NCI-H2107 (cell line): ENCODE data around the gene AKAP3.

Experiments
- DNase-seq: peaks from one replicate; lab custom pipeline; 2025; lab: John Stamatoyannopoulos, UW

AKAP3 gene

DNA sequence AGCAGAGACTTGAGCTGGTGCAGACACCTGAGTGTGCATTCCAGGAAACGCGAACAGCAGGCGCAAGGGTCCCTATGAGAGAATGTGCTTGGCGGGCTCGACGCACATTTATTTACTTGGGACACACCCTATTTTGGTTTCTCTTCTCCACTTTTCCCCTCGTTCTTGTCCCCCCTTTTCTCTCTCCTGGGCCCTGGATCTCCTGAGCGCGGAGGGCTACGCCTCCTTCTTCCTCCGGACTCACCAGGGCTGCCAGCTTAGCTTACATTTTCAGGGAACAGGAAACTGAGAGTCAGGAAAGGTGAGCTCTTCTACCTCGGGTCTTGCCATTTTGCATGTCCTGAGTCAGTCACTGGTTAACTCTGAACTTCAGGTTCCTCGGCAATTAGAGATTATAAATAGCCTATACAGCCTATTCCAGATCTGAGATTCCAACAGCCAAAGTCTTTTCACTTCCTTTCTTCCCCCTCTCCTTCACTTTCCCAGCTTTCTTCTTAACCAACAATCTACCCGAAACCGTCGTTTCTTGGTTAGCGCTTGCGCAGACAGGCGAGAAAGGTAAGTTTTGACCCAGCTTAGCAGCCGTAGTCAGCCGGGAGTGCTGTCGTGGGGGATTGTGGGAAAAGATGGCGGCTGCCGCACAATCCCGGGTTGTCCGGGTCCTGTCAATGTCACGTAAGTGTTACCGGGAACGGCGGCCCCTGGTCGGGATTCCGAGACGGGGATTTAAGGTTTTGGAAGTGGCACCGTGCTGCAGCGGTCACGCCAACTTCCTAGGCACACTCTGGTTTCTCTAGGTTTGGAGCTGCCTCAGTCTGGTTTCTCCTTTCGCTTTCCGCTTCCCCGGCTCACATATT is at the start of gene AKAP3, which contains the start of gene NDUFA9:
AKAP3 (minus strand) TSS at position 551 of the 857 bp plus-strand sequence. CDS start 10,855 bp downstream, outside the sequence.
NDUFA9 (plus strand) TSS at position 614 of the 857 bp plus-strand sequence; CDS start at position 627, 13 bp downstream.
- DNase-seq = peak; percentile 51

DNA sequence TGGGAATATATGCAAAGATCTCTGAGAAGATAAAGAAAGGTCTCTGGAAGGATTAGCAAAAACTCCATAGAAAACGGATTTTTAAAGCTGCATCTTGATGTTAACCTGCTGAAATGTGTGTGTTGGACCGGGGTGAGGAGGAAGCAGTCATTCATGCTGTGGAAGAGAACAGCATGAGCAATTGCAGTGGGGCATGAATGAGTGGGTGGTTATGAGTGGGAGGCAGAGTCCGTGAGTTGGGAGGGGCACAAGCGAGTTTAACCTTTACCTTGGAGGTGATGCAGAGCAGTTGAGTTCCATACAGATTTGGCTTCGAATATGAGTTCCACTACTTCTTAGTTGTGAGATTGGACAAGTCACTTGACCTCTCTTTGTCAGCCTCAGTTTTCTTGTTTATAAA is 41.9 kb upstream of the AKAP3 start:
- no peak for DNase-seq

DNA sequence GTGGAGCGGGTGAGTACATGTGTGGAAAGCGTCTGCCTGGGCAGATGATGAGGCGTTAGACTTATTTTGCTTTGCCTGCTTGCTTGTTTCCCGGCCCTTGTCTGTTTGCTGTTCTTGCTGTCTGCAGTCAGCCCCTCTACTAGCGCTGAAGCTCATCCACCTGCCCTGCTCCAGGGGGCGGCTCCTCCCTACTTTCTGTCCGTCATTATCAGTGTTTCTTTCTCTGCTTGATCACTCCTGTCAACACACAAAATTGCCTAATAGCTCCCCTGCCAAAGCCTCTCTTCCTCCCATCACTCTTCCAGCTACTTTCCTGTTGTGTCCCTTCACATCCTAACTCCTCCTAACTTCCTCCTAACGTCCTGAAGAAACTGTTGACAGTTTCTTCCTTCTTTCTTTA is 36.5 kb upstream of the AKAP3 start:
- no peak for DNase-seq

DNA sequence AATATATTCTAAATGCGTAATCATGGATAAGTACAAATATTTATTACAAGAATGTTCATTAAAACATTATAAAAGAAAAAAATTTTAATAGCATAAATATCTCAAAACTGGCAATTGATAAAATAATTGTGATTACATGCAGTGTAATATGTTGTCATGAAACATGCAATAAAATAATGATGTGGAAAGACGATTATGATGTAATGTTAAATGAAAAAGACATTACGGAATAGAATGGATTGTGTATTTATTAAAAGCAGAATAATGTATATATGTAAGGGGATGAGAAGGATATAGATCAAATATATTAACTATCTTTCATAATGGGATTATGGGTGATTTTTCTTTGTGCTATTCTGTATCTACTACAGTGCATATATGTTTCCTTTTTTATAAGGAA is 32.9 kb upstream of the AKAP3 start:
- DNase-seq = no peak

DNA sequence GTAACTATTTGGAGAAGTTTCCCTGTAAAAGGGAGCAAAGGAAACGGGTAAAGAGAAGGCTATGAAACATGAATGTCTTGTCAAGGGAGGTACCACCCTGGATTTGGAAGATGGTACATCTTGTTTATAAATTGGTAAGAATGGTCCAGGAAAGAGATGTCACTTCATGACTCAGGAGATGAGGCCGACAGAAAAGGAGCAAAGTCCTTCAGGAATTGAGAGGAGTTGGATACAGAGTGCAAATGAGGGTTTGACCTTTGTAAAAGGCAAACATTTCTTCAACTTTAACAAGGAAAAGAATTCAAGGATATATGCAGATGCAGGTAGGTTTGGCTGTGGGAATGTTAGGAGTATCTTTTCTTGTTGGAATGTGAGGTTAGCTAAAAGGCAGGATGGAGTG is 30.9 kb upstream of the AKAP3 start:
- no peak for DNase-seq

DNA sequence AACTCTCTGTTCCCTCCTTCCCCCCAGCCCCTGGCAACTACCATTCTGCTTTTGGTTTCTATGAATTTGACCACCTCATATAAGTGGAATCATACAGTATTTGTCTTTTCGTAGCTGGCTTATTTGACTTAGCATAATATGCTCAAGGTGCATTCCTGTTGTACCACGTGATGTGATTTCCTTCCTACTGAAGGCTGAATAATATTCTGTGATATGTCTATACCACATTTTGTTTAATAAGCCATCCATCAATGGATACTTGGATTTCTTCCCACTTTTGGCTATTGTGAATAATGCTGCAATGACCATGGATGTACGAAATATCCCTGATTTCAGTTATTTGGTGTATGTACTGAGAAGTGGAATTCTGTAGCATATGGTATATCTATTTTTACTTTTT is 16.4 kb upstream of the AKAP3 start:
- no peak for DNase-seq

DNA sequence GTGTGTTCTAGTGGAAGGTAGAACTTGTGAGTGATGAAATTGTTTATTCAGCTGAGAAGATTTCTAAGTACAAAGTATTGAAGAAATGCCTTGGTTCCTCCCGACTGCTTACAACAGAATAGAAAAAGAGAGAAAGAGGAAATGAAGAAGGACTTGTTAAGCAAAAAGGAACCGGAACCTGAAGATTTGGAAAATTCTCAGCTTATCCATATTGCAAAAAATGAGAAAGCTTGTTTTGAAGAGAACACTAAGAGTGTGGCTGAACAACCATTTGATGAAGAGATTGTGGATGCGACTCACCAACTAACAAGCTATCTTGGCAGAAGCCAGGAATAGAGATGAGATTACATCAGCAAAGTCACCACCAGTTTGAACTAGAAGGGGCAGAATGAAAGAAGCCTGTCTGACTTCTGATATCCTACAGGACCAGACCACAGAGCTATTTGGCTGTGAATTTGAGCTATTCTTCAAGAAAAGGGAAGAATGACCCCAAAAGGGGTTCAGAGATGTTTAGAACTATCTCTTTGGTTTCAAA is 15.2 kb upstream of the AKAP3 start:
- no peak for DNase-seq

DNA sequence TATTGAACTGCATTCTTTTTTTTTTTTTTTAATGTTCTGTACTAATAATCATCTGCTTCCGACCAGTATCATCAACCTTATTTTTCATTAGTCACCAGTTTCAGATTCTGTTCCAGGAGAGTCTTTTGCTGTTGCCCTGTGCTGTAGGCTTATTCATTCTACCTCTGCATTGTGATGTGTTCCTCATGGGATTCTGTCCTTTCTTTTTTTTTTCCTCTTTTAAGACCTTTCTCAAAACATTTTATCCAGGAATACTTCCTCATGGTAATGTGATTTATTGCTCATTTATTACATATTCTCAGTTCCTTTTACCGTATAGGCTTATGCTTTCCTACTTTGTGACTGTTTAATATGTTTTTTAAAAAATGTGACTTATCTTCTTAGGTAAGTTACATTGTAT is 4.8 kb upstream of the AKAP3 start:
- DNase-seq = no peak

DNA sequence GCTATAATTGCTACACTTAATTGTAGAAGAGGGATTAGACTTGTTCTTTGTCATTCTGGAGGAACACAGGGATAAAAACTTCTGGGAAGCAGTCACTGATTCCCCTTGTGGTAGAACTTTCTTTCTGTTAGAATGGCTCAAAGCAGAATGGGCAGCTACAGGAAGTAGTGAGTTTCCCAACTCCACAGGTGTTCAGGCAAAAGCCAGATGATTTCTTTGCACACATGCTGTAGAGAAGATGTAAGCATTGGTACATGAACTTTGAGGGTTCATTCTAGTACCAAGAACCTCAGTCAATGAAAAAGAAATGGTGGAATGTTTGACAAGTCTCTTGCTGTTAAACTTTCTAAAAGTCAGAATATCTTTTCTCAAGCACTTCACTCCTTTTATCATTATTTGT is 4.4 kb upstream of the AKAP3 start:
- no peak for DNase-seq

DNA sequence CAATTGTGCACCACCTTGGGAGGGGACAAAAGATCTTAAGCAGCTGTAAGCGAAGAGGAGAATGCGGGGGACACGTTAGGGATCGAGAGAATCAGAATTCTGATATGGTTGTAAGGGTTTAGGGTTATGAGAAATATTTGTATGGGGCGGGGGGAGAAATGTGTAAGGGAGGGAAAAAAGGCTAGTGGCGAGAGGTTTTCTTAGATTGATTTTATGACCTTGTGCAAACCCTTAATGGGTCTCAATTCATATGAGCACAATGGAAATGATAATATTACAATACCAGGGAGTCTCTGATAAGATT is 459 bp upstream of the AKAP3 start:
- no peak for DNase-seq

DNA sequence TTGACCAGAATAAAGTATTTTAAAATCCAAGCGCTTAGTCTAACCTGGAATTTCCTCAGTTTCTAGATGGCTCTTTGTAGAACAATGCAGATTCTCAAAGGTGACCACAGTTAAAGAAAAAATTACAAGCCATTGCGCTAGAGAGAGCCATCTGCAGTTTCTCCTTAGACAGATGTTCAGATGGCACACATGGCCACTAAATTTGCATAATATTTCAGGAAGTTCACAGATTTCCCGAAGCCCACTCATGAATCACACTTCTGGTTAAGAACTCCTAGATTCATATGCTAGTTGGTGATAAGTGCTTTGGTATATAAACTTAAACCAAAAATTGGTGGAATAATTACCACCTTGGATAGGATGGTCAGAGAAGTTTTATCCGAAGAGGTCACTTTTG is 749 bp downstream of the AKAP3 start:
- no peak for DNase-seq

DNA sequence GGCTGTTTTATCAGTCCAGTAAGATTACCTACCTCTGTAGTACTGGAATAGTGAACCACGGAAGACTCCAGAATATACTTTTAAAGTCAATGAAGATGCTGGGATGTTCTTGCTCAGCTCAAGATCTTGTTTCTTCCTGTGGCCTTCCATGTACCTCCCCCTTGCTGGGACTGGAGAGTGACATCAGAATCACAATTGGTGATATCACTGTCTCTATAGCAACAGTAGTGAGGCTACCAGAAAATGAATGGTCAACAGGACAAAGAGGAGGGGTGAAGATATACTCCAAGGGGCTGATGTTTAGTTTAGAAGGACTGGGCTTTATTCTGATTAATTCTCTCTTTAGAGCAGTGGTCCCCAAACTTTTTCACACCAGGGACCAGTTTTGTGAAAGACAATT is 3.8 kb downstream of the AKAP3 start:
- DNase-seq = no peak

DNA sequence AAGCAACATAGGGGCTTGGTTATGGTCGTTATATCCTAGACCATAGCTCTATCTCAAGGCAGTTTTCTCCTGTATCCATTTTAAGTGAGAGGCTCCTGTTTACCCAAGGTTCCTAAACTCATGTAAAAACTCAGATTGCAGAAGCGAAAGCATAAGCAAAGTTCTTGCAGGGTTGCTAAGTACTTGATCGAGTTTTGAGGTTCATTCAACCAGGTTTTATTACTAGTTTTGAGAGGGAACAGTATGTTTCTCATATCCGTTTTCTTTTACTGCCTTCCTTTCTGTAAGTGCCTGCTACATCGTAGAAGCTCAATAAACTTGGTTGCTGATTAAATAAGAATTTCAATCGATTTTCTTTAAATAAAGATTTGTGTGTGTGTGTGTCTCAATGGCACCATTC is 5.1 kb downstream of the AKAP3 start:
- DNase-seq = no peak

DNA sequence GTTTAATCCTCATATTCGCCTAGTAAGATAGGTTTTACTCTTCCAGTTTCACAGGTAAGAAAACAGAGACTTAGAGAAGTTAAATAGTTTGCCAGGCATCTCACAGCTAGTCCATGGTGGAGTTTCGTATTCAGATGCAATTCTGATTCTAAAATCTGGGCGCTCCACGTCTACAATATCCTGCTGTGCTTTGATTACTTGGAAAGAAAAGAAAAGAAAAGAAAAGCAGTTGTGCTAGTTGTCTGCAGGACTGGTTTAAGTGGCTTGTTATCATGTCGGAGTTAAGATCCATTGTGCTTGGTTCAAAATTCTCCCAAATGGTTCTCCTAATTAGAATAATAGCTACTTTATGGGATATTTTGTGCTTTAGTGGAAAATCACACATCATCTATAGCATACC is 18.6 kb downstream of the AKAP3 start:
- no peak for DNase-seq

DNA sequence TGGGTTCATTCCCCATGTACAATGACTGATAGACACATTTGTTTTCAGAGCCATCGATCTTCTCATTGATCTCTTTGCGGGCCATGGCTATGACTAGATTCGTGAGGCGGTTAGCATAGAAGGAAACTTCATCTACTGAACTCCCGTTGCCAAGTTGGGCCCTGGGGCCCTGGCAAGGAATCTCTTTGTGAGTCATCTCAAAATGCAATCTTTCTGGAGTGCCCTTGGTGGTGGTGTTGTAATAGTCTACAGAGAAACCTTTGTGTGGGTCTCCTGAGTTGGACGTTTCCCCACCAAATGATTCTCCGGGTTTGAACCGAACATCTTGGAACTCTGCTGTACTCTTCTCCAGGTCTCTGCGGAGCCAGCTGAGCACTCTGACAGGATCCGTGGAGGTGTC is 20.4 kb downstream of the AKAP3 start:
- DNase-seq = no peak

DNA sequence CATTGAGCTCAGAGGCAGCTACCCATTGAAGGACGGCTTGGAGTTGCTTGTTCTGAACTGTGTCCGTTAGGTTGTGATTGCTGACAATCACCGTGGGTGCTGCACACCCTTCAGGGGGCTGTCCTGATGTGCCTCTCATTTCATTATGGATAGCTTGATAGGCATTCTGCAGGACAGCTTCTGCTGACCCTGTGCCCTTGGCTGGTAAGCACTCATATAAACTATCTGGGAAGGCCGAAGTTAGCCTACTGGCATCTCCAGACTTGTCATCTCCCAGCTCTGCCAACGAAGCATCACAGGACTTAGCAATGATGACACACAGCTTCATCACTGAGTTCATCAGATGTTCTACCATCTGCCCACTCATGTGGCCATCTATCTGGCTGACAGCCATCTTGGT is 22.3 kb downstream of the AKAP3 start:
- no peak for DNase-seq

DNA sequence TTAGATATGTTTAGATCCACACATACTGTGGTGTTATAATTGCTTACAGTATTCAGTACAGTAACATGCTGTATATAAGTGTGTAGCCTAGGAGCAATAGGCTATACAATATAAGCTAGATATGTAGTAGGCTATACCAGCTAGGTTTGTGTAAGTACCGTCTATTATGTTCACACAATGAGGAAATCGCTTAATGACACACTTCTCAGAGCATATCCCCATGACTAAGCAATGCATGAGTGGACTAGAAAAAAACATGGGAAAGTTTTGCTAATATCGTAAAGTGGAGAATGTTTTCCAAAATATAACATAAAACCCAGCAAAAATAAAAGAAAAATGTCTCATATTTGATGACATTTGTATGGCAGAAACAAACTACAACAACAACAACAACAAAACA is 27.3 kb downstream of the AKAP3 start:
- no peak for DNase-seq

DNA sequence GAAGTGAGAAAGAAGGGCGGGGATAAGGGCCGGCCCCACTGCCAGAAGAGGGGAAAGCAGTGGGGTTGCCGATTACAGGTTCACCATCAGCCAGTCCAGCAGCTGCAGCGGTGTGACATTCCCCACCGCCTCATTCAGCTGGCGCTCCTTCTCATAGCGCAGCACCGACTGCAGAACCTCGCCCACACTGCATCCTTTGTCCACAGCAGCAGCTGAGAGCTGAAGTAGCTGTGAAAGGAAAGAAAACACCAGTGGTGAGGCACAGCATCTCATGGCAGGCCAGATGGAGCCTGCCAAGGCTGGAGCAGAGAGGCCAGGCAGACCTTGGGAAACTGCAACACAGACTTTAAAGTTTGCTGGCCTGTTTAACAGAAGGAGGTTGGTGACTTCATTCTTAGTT is 33.2 kb downstream of the AKAP3 start:
- no peak for DNase-seq

DNA sequence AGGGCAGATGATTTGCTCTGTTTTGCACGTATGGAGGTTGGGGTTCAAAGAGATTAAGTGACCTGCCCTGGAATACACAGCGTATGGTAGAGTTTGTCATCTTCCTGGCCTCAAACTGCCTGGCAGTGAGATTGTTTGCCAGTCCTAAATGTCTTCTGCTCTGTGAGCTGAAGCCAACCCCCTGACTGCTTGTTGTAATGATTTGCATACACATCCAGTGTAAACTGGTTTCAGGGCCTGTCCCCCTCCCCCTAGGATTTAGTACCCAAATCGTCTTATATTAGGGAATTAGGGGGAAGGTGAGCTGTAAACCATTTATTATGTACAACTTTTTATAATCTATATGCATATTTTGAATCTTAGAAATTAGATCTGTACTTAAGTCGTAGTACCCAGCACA is 38.4 kb downstream of the AKAP3 start:
- no peak for DNase-seq

DNA sequence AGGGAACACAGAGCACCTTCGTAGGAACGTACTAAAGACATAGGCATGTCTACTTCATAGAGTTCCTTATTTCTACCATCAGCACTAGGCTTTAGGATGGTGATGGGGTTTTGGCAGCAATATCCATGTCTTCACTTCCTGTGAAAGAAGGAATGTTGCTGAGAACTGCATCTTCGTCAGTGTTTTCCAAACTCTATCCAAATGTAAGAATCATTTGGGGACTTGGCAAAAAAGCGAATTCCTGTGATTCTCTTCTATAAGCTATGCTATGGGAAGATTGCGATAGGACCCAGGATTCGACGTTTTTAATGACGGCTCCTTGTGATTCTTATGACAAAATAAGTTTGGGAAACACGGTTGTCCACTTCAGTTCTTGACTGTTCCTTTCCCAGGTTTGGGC is 39.8 kb downstream of the AKAP3 start:
- DNase-seq = no peak

DNA sequence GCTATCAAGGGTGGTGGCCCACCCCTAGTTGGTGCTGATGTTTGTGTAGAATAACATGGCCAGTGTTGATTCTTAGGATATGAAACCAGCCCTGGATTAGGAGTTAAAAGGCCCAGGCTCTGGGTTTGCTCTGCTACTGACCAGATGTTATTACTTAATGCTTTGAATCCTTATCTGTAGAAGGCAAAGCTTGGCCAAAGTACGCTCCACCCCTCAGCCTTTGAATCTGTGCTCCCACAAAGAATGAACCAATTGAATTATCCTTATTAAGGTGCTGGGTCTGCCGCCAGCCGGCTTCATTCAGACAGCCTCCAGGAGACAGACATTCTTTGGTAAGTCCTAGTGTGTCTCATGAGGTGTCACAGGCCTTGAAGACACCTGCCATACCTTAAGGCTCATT is 41.8 kb downstream of the AKAP3 start:
- DNase-seq = no peak

DNA sequence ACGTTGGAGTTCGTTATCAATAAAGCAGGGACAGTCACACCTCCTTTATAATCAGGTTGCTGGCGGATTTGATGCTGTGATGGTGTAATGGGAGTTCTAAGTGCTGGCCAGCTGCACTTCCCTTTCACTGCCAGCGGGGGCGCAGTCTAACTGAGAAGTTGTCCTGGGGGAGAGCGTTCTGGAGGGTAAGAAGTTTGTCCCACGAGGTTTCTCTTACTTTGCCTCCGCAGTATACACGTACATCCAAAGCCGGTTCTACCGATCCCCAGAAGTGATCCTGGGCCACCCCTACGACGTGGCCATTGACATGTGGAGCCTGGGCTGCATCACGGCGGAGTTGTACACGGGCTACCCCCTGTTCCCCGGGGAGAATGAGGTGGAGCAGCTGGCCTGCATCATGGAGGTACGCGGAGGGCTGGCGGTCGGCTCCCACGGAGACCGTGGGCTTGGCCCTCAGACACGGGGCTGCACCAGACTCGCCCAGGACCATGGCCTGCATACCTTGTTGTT is 44.1 kb downstream of the AKAP3 start:
- peak; percentile 82 for DNase-seq

DNA sequence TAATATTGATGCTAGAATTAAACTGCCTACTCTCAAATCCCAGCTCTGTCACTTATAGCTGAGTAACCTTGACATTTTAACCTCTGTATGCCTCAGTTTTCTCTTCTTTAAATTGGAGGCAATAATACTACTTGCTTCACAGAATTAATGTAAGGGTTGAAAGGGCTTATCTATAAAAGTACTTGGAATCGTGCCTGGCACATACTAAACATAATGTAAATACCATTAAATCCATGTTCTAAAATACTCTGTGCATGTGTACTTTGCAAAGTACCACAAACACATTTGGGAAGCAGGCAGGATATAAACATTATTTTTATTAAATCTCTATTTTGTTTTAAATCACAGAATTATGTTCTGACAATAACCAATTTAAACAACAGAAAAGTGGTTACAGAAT is 44.9 kb downstream of the AKAP3 start:
- DNase-seq = no peak

DNA sequence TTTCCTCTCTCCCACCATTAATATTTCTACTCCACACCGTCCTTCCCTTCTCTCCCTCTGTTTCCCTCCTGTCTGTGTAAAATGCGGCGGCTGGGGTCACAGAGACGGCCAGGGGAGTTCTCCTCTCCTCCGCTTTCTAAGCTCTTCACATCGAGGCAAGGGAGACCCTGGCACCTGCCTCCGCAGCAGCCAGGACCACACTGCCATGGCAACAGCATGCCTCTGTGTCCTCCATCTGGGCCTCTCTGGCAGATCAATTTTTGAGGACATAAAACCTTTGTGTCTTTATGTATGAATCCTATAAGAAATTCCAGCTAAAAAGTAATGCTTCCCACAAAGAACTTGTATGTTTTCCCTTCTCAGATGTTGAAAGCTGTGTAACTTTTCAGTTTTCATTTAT is 45.4 kb downstream of the AKAP3 start:
- DNase-seq = no peak
